ENCODE results near the gene C2CD2.

DNA sequence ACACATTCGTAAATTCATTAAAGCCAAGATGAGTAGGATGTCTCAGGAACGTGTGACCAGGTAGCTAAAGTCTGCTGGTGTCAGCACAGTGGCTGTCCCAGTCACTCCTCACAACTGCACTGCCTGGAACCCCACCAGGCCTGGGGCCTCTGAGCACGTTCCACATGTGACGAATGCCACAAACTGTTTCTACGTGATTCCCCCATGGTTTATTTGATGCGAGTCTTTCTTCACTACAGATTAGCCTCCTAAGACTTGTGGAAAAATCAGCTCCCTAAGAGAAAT is 107.8 kb downstream of the C2CD2 start:
- TF ChIP-seq, protein P1, sequence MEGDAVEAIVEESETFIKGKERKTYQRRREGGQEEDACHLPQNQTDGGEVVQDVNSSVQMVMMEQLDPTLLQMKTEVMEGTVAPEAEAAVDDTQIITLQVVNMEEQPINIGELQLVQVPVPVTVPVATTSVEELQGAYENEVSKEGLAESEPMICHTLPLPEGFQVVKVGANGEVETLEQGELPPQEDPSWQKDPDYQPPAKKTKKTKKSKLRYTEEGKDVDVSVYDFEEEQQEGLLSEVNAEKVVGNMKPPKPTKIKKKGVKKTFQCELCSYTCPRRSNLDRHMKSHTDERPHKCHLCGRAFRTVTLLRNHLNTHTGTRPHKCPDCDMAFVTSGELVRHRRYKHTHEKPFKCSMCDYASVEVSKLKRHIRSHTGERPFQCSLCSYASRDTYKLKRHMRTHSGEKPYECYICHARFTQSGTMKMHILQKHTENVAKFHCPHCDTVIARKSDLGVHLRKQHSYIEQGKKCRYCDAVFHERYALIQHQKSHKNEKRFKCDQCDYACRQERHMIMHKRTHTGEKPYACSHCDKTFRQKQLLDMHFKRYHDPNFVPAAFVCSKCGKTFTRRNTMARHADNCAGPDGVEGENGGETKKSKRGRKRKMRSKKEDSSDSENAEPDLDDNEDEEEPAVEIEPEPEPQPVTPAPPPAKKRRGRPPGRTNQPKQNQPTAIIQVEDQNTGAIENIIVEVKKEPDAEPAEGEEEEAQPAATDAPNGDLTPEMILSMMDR (IDR thresholded peaks at IDR 0.05) = no peak
- no peak for TF ChIP-seq POLR2AphosphoS5 (IDR thresholded peaks at IDR 0.05)

Data from esophagus muscularis mucosa (tissue), 3 donors.